Thyroid gland (tissue), 4 donors: ENCODE data around the gene SERPINA9.

Source experiments
- CTCF ChIP-seq, 6 experiments: fragments of 200-600 bp in 3 of 6; fragments of 450-650 bp in 3 of 6; sonication (generic) in 3 of 6; IDR thresholded peaks; one replicate each; pipeline ENCODE4 v1.5.1; 2016 to 2019; ENCODE audit warnings: antibody characterized with exemption in 6 of 6, mild to moderate bottlenecking in 2 of 6, inconsistent platforms in 1 of 6, moderate library complexity in 1 of 6
- POLR2A ChIP-seq, 2 donors: fragments of 450-650 bp; IDR thresholded peaks; one replicate each; pipeline ENCODE4 v1.6.1; 2017; ENCODE audit warnings: antibody characterized with exemption in 2 of 2, mild to moderate bottlenecking in 2 of 2, moderate library complexity in 1 of 2

- no peak for TF ChIP-seq CTCF (IDR thresholded peaks at IDR 0.05)
- TF ChIP-seq POLR2A (IDR thresholded peaks at IDR 0.05) = no peak
Measured at GRCh38 chr14:94521375-94522114, 45.5 kb upstream of the SERPINA9 start.
